DMS153 treated with DMSO at 0.1 percent for 48 hours (cell line): ENCODE data around the gene COL18A1.
"Not testable (repeated sequence)": the region's sequence is repeated elsewhere in the genome, so short reads cannot be mapped to it uniquely, and the experiment has no call there.

ENCODE experiments used
- DNase-seq: peaks from one replicate; lab custom pipeline; 2025; ENCODE audit not compliant: unreplicated experiment; lab: John Stamatoyannopoulos, UW

COL18A1 gene

GRCh38 chr21:45491056-45491455 lies 86.1 kb downstream of the COL18A1 start:
- no peak for DNase-seq

- DNase-seq: no peak
Observed at GRCh38 chr21:45491623-45492022, 86.7 kb downstream of the COL18A1 start.

- DNase-seq: no peak
Observed at GRCh38 chr21:45492765-45493164, 87.8 kb downstream of the COL18A1 start.

GRCh38 chr21:45493401-45494001 lies 88.5 kb downstream of the COL18A1 start:
- no peak for DNase-seq

- no peak for DNase-seq
Observed at GRCh38 chr21:45494135-45494850, 89.3 kb downstream of the COL18A1 start.

GRCh38 chr21:45494851-45495680 lies 90.1 kb downstream of the COL18A1 start:
- no peak for DNase-seq

- no peak for DNase-seq
Observed at GRCh38 chr21:45496151-45496967, 91.4 kb downstream of the COL18A1 start.

- no peak for DNase-seq
Observed at GRCh38 chr21:45496968-45497845, 92.2 kb downstream of the COL18A1 start.

GRCh38 chr21:45497846-45498645 lies 93.1 kb downstream of the COL18A1 start:
- no peak for DNase-seq

- no peak for DNase-seq
Observed at GRCh38 chr21:45498646-45499000, 93.7 kb downstream of the COL18A1 start.

GRCh38 chr21:45499201-45499750 lies 94.3 kb downstream of the COL18A1 start:
- DNase-seq: no peak

GRCh38 chr21:45499970-45500577 lies 95.1 kb downstream of the COL18A1 start:
- DNase-seq: no peak

- not testable (repeated sequence) for DNase-seq
Observed at GRCh38 chr21:45501081-45502005, 96.4 kb downstream of the COL18A1 start.

GRCh38 chr21:45502006-45502345 lies 97.0 kb downstream of the COL18A1 start:
- no peak for DNase-seq

GRCh38 chr21:45502600-45502999 lies 97.6 kb downstream of the COL18A1 start:
- no peak for DNase-seq

GRCh38 chr21:45503226-45503625 lies 98.3 kb downstream of the COL18A1 start:
- DNase-seq: not testable (repeated sequence)

GRCh38 chr21:45504021-45504515 lies 99.1 kb downstream of the COL18A1 start:
- no peak for DNase-seq
